Kidney tubule cell (primary cell): ENCODE data around the gene CST9.

Source experiments
- DNase-seq: peaks from one replicate; pipeline ENCODE4 v3.0.0-alpha.2; 2018; ENCODE audit warnings: low spot score

CST9 gene

DNA sequence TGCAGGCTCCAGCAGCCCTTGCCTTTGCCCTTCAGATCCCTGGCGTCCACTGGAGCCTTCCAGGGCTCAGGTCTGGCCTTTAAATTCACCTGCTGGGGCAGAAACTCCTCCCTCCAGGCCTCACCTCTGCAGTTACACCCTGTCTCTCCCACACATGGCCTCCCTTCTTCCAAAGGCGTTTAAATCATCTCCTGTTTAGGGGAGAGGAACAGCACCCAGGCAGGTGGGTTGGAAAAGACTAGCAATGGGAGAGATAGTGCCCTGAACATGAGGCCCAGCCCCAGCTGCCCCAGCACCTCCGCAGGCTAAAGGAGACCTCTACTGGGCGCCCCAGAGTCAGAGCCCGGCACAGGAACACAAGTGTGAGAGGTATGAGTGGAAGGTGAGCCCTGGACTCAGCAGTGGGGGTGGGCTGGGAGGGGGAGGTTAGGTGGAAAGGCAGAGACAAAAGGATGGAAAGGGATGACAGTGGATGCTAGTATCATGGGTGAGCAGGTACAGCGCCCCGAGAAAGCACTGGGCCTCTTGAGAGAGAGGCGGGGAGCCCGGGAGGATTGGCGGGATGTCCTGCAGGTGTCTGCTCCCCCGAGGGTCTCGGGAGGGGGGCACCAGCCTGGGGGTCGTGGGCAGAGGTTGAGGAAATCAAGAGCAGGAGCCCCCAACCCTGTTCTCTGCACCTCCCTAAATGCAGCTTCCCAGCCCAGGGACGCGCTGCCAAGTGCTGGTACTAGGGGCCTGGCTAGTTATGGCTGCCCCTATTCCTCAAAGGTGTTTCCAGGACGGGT lies at the start of gene CST9:
Gene CST9 (minus strand): TSS at position 51 of the 785 bp plus-strand sequence. CDS start 53 bp downstream, outside the sequence.
- no peak for DNase-seq

- DNase-seq = no peak
These were observed 49.0 kb upstream of the CST9 start for GRCh38 chr20:23654717-23655116.

DNA sequence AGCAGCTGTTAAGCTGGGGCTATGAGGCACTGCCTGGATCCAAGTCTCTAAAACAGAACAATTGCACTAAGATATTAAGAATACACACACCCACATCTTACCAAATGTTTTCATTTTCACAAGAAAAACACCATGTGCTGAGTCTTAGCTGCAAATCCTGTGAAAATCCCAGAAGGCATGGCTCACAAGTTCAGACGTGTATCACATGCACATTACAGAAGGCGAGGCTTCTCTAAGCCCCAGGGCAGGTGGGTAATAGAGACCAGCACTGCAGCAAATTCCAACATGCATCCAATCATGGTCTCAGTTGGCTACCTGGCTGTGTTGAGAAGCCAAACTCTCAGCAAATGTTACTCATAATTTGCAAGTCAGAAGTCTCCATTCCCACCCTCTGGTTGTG lies 48.3 kb upstream of the CST9 start:
- no peak for DNase-seq

DNA sequence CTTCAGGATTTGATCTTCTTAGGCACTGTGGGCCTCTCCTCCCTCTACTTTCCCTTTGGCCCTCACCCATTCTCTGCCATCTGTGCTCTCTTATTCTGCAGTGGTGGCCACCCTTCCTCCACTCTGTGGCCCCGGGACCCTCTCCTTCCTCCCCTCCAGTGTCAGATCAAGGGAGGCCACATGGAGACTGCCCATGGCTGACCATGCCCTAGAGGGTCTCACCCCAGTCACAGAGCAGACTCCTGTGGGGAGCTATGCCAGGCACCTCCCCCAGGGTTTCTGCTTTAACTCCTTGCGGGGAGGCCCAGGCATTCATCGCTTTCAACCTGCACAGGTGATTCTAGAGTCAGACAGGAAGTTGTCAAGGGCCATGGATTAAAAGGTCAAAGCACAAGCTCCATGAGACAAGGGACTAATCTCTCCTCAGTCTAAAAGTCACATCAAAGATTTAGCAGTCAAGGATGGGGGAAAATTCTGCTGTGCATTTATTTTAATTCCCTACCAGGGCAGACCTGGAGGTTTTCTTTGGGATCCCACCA lies 47.8 kb upstream of the CST9 start:
- no peak for DNase-seq

GRCh38 chr20:23652926-23653325 lies 47.2 kb upstream of the CST9 start:
- DNase-seq = no peak

DNA sequence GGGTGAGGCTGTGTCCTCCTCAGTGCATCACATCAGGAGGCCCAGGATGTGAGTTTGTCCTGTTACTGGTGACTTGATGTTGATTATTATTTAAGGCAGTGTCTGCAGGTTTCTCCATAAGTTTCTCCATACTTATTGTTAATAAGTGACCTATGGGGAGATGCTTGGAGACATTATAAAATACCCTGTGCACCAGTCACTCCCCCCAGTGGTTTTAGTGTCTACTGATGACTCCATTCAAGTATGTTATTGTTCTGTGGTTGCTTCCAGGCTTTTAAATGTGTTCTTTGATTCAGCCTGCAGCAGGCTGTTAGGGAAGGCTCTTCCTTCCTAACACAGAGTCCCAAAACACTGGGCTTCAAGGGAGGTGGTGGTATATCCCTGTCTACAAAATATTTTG lies 46.7 kb upstream of the CST9 start:
- peak; percentile 92 for DNase-seq

DNA sequence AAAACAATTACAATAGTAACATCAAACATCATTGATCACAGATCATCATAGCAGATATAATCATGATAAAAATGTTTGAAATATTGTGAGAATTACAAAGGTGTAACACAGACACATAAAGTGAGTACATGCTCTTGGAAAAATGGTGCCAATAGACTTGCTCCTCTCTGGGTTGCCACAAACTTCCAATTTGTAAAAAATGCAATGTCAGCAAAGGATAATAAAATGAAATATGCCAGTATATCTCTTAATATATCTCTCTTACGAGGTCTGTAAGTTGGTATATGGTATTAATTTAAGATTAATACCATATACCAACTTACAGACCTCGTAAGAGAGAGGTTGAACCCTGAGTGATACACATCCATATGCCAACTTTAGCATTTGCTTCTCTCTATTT lies 45.4 kb upstream of the CST9 start:
- no peak for DNase-seq

- no peak for DNase-seq
These were observed 44.2 kb upstream of the CST9 start for GRCh38 chr20:23649830-23650417.

DNA sequence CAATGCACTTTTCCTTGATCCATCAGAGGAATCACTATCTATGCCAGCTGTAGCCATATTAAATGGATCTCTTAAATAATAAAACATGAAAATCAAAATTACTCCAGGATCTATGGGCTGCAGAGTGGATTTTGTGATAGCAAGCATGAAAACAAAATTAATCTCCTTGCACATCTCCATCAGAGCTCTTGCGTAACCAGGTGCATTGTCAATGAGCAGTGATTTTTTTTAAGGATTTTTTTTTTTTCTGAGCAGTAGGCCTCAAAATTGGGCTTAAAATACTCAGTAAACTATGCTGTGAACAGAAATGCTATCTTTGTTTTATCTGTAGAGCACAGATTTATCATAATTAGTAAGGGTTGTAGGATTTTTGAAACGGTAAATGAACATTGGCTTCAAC lies 43.5 kb upstream of the CST9 start:
- DNase-seq = no peak

DNA sequence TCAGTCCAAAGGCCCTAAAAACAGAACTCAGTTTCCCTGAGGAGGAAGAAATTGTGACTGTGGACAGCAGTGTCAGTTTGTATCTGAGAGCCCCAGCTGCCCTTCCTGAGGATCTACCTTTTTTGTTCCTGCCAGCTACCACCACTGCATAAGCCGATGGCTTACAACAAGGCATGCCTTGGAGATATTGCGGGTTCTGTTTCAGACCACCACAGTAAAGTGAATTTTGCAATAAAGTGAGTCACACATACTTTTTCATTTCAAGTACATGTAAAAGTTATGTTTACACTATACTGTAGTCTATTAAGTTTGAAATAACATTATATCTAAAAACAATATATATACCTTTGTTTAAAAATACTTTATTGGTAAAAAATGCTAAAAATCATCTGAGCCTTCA lies 41.6 kb upstream of the CST9 start:
- DNase-seq = no peak

DNA sequence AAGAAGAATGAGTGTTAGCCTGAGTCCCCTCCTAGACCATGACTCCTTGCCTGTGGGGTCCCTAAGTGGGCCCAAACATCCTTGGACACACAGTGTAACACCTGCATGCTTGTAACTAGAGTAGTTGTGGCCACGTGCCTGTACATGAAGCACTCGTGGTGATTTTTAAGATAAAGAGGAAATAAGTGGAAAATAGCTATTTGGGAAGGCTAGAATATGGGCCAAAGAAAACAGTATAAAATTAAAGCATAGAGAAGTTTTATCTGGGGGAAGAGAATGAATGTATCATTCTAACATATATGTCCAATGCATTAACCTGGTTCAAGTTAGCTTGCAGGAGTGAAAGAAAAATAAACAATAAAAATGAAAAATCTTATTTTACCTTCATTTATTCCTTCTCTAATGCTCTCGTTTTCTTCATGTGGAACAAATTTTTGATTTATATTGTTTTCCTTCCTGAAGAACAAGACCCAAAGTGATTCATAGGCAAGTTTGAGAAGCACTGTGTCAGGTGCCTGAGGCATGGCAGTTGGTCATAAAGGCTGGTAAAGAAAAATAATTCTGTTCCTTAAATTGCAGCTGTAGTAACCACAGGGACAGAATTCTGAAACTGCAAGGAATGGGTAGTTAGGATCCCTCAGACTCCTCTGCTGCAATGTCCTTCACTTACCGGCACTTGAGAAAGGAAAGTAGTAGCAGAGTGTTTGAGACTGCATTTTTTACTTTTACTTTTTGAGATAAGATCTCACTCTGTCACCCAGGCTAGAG lies 40.6 kb upstream of the CST9 start:
- no peak for DNase-seq

GRCh38 chr20:23645575-23645974 lies 39.9 kb upstream of the CST9 start:
- DNase-seq = no peak

GRCh38 chr20:23644164-23644563 lies 38.4 kb upstream of the CST9 start:
- DNase-seq = no peak

- DNase-seq = no peak
These were observed 37.9 kb upstream of the CST9 start for GRCh38 chr20:23643659-23644058.

- peak; percentile 93 for DNase-seq
These were observed 36.4 kb upstream of the CST9 start for GRCh38 chr20:23641936-23642751.

DNA sequence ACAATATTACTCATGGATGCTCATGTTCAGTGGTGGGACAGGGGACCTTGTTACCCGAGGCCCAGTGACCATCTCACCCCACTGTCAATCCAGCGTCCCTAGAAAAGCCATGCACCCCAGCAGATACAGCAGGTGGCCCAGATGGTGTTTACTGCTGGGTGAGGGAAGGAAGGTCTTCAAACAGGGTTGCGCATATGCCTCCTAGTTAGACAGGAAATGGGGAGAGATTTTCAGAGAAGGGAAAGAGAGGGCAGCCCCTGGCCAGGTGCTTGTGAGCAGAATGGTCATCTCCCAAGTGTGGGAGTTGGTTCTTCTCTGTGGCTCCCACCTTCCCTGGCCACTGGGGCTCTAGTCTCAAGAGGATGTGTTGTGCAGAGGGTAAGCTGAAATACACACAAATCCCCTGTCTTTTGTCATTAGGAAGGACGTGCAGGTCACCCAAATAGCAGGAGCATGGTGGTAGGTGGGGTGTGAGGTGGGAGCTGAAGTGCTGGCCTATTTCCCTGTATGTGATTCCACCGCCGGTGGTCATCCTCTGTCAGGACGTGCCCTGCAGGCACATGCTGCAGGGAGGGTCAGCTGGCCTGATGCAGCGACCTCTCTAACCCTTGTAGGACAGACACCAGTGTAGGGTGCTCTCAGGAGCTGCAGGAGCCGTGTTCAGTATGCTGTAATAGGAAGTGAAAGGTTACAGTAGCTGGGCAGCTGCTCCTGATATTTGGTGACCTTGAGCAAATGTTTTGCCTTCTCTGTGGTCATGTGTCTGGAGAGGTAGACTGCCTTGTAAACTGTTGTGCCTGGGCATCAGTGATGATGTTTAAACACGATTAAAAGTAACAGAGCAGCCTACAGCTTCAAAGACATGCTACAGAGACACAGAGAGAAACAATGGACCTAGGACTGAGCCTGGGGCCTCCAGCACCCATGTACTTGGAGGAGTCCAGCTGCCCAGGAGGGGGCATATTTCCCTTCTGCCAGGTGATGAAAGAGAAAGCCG lies 35.3 kb upstream of the CST9 start:
- no peak for DNase-seq

- DNase-seq = no peak
These were observed 34.4 kb upstream of the CST9 start for GRCh38 chr20:23640018-23640601.

- no peak for DNase-seq
These were observed 33.8 kb upstream of the CST9 start for GRCh38 chr20:23639490-23639958.

- no peak for DNase-seq
These were observed 32.6 kb upstream of the CST9 start for GRCh38 chr20:23638309-23638708.
